Measurements from ENCODE around the gene EIF3I. TPM values are rescaled to one million over a fixed set of nuclear protein-coding genes. Genes with fewer than 3 reads are reported as not detected.

The EIF3I gene
- total and polyA plus RNA-seq, 2 experiments from 2014 or later, result 228 to 274 TPM

DNA sequence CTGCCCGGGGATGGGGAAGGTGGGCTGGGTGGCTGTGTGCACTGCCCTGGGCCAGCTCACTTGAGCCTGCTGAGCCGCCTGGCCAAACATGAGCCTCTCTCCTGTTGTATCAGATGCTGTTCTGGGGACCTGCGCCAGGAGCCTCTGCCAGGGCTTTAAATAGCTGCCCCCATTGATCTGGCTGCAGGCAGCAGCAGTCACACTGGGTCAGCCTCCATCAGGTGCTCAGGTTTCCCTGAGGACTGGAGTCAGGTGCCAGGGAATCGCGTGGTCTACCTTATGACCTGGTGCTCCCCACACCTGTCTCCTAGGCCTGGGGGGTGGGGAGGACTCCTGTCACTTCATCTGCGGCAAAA is 22.5 kb upstream of the EIF3I start:
- H3K4me3 Mint-ChIP-seq, result peak overlapping the region; percentile 70
- no peak overlapping the region for H3K27ac Mint-ChIP-seq
- no peak overlapping the region for H3K27ac ChIP-seq (ENCODE audit: low read depth)
- H3K36me3 ChIP-seq (ENCODE audit: insufficient read depth), result peaks cover 16% of the 10 kb centered on the region
- H3K9me2 ChIP-seq (ENCODE audit: insufficient read depth), result no peaks in the 10 kb centered on the region
- peaks cover 26% of the 10 kb centered on the region for H3K27me3 ChIP-seq (ENCODE audit: insufficient read depth)
- ATAC-seq (peak; percentile 9), DNase-seq (ENCODE audit: low spot score) (no peak)
- peaks cover 2% of the 10 kb centered on the region; the same call in 2 of the 3 replicates for H3K9me3 Mint-ChIP-seq
- peaks cover 4% of the 10 kb centered on the region for H4K20me1 ChIP-seq (replicated peaks; ENCODE audit: insufficient read depth)
- peaks cover 42% of the 10 kb centered on the region for H3K4me1 Mint-ChIP-seq
- TF ChIP-seq NANOG (IDR thresholded peaks at IDR 0.05; ENCODE audit: borderline replicate concordance), result no peak
- no peak for TF ChIP-seq EZH2phosphoT487 (IDR thresholded peaks at IDR 0.05; ENCODE audit: unreplicated experiment)
- no peak for TF ChIP-seq POLR2AphosphoS5 (IDR thresholded peaks at IDR 0.05; ENCODE audit: low read depth)
- TF ChIP-seq ZNF331 (CRISPR knock-in tag; IDR thresholded peaks at IDR 0.05; ENCODE audit: low read depth), result no peak
- H3K4me3 ChIP-seq, result peak overlapping the region; percentile 69
- no peaks in the 10 kb centered on the region for H3K79me2 ChIP-seq (replicated peaks; ENCODE audit: insufficient read depth)
- peaks cover 30% of the 10 kb centered on the region for H3K4me1 ChIP-seq (ENCODE audit: insufficient read depth)
- H3K27me3 Mint-ChIP-seq (ENCODE audit: insufficient read depth, low read depth, poor library complexity), result peaks cover 38% of the 10 kb centered on the region
- peaks cover 37% of the 10 kb centered on the region for H3K36me3 Mint-ChIP-seq (ENCODE audit: low read depth)
- H2AFZ ChIP-seq, result no peak overlapping the region
- peaks cover 37% of the 10 kb centered on the region; the same call in 1 of the 2 replicates for H3F3A ChIP-seq (replicated peaks; ENCODE audit: low read depth)
- H3K4me2 ChIP-seq, result peak overlapping the region; percentile 96

GRCh38 chr1:32200226-32201010 is 21.8 kb upstream of the EIF3I start, which contains the start of gene CCDC28B:
Gene CCDC28B, plus strand, starts transcription at chr1:32200595. Its CDS starts 1,341 bp downstream, at chr1:32201936.
- Mint-ChIP-seq H3K27ac (peak within 1 kb of the TSS; percentile 85), H3K9me3 (peaks cover 2% of the 10 kb centered on the region; the same call in 2 of the 3 replicates), H3K36me3 (ENCODE audit: low read depth) (peaks cover 30% of the 10 kb centered on the region), H3K4me1 (peaks cover 42% of the 10 kb centered on the region), H3K4me3 (peak within 1 kb of the TSS; percentile 70), H3K27me3 (ENCODE audit: insufficient read depth, low read depth, poor library complexity) (peaks cover 41% of the 10 kb centered on the region)
- TF ChIP-seq POLR2AphosphoS5 (IDR thresholded peaks at IDR 0.05; ENCODE audit: low read depth) (peak; percentile 53), ETS1 (IDR thresholded peaks at IDR 0.05) (no peak), EZH2phosphoT487 (IDR thresholded peaks at IDR 0.05; ENCODE audit: unreplicated experiment) (no peak), ZNF114 (CRISPR knock-in tag; IDR thresholded peaks at IDR 0.05) (no peak), STAT1 (IDR thresholded peaks at IDR 0.05; ENCODE audit: unreplicated experiment) (no peak), EZH2 (IDR thresholded peaks at IDR 0.05; ENCODE audit: low read depth, unreplicated experiment) (no peak), CREB1 (CRISPR knock-in tag; IDR thresholded peaks at IDR 0.05; ENCODE audit: low read depth) (peak; percentile 83)
- Histone ChIP-seq H4K20me1 (replicated peaks; ENCODE audit: insufficient read depth) (peaks cover 4% of the 10 kb centered on the region; the same call in 1 of the 2 replicates), H3K79me2 (replicated peaks; ENCODE audit: insufficient read depth) (no peaks in the 10 kb centered on the region), H3K36me3 (ENCODE audit: insufficient read depth) (peaks cover 14% of the 10 kb centered on the region), H3K4me1 (ENCODE audit: insufficient read depth) (peaks cover 32% of the 10 kb centered on the region), H3K27me3 (ENCODE audit: insufficient read depth) (peaks cover 28% of the 10 kb centered on the region), H3K27ac (ENCODE audit: low read depth) (peak within 1 kb of the TSS; percentile 8; the same call in 1 of the 2 replicates), H3K9me2 (ENCODE audit: insufficient read depth) (no peaks in the 10 kb centered on the region), H3F3A (replicated peaks; ENCODE audit: low read depth) (peaks cover 37% of the 10 kb centered on the region; the same call in 1 of the 2 replicates), H3K4me2 (peak within 1 kb of the TSS; percentile 96), H2AFZ (peak within 1 kb of the TSS; percentile 74), H3K4me3 (peak within 1 kb of the TSS; percentile 69)
- ATAC-seq, result peak; percentile 72
- peak; percentile 92 for DNase-seq (ENCODE audit: low spot score)

Measured in GM23338 (cell line).